Gastrocnemius medialis (tissue), 4 donors: ENCODE data around the gene EPB41L3. TPM values are rescaled to one million over a fixed set of nuclear protein-coding genes. Genes with fewer than 3 reads are reported as not detected.
A peak's percentile ranks its signal among the peaks of the same experiment; 100 is the strongest.
"Not testable (repeated sequence)": the region's sequence is repeated elsewhere in the genome, so short reads cannot be mapped to it uniquely, and the experiment has no call there.

Experiments
- ATAC-seq, 2 donors: fragments of 150-250 bp; one replicate each; pipeline ENCODE4 v1.9.1; 2016
- DNase-seq, 2 donors: peaks; one replicate each; pipeline ENCODE4 v3.0.0-alpha.2; 2019
- H3K27ac ChIP-seq, 4 donors: fragments of 200-600 bp; sonication (generic); 1 replicate in 1 of 4; 2 replicates in 3 of 4; pipeline ENCODE4 v1.5.1; 2016 to 2018; ENCODE audit warnings: mild to moderate bottlenecking in 2 of 4, moderate library complexity in 1 of 4
- H3K27me3 ChIP-seq, 3 donors: fragments of 200-600 bp; sonication (generic) in 2 of 3; 1 replicate in 1 of 3; 2 replicates in 2 of 3; pipeline versions ENCODE4 v1.5.1 to v1.6.0; 2016 to 2019; ENCODE audit warnings: mild to moderate bottlenecking in 1 of 3, moderate library complexity in 1 of 3
- H3K36me3 ChIP-seq, 2 donors: fragments of 200-600 bp; sonication (generic) in 1 of 2; one replicate each; pipeline ENCODE4 v1.5.1; 2017 to 2018
- H3K4me1 ChIP-seq, 2 donors: fragments of 200-600 bp; sonication (generic) in 1 of 2; one replicate each; pipeline ENCODE4 v1.5.1; 2016 to 2017; ENCODE audit warnings: mild to moderate bottlenecking in 2 of 2
- H3K4me3 ChIP-seq, 4 donors: fragments of 200-600 bp; sonication (generic) in 3 of 4; 1 replicate in 1 of 4; 2 replicates in 3 of 4; pipeline ENCODE4 v1.5.1; 2016 to 2019; ENCODE audit warnings: mild to moderate bottlenecking in 2 of 4
- H3K9me3 ChIP-seq, 3 donors: fragments of 200-600 bp; sonication (generic) in 2 of 3; 1 replicate in 1 of 3; 2 replicates in 2 of 3; pipeline ENCODE4 v1.5.1; 2016 to 2019
- POLR2A ChIP-seq, 2 donors: fragments of 450-650 bp; IDR thresholded peaks; one replicate each; pipeline ENCODE4 v1.6.1; 2017; ENCODE audit warnings: antibody characterized with exemption in 2 of 2, mild to moderate bottlenecking in 2 of 2, moderate library complexity in 2 of 2
- in situ Hi-C, 4 donors: fragments of 200-750 bp; cut with MboI; loops; one replicate each; pipeline versions ENCODE4 v1.15.0 to v1.8.0; 2017; ENCODE audit warnings: low sequenced_read_pairs in 4 of 4
- intact Hi-C: fragments of 100-400 bp; cut with DNase I; formaldehyde crosslinking; loops from one replicate; pipeline ENCODE4 v1.15.1; 2023; ENCODE audit warnings: low total_unique reads
- total RNA-seq, 4 donors: library from RNA; depleted of rRNA; stranded (reverse); fragments of >200 nt; gene quantifications; one replicate each; pipeline versions ENCODE4 v1.1.0 to v1.2.3, GENCODE V29; 2016
- TF ChIP-seq, protein P1 (sequence below), 5 experiments: fragments of 450-650 bp in 3 of 5; fragments of 200-600 bp in 2 of 5; sonication (generic) in 2 of 5; IDR thresholded peaks in 4 of 5; conservative IDR thresholded peaks in 1 of 5; 1 replicate in 4 of 5; 2 replicates in 1 of 5; pipeline ENCODE4 v1.5.1; 2016 to 2019; ENCODE audit warnings: antibody characterized with exemption in 5 of 5, mild to moderate bottlenecking in 3 of 5, moderate library complexity in 3 of 5

The EPB41L3 gene
- total RNA-seq, 4 donors from 2014 or later, result 9.2 to 24.4 (median 14.5) TPM

DNA sequence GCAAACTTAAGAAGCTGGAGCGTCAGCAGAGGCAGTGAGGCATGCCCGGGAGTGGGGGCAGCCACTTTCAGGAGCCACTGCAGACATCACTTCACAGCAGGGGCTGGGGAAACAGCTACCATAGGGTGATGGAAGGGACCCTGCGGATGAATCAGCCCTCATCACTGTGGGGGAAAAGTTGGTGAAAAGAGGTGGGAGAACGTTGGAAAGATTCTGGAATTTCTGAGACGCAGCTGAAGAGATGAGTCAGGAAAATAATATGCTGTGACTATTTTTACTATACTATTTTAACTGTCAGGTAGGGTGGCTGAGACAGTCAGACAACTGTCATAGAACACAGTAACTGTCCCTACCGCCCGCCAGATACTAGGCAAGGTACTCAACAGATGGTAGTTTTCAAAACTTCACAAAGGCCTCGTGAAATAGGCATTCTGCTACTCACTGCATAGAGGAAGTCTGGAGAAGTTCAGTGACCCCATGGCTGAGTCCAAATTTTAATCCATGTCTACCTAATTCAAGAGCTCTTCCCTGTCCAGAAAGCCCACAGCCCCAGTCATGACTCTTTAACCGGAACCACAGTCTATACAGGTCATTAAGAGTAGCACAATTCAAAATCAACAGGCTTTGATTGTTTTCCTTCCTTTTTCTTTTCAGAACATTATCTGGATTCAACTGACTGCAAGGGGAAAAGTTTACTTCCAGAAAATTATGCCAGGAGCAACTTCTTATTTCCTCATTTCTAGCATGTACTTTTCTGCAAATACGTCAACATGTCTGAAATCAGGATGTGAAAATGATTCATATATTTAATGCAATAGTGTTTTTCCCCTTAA, 39.3 kb upstream of the EPB41L3 start:
- in situ Hi-C loops (no loop called here), intact Hi-C loops (no loop called here)
- TF ChIP-seq, protein P1, sequence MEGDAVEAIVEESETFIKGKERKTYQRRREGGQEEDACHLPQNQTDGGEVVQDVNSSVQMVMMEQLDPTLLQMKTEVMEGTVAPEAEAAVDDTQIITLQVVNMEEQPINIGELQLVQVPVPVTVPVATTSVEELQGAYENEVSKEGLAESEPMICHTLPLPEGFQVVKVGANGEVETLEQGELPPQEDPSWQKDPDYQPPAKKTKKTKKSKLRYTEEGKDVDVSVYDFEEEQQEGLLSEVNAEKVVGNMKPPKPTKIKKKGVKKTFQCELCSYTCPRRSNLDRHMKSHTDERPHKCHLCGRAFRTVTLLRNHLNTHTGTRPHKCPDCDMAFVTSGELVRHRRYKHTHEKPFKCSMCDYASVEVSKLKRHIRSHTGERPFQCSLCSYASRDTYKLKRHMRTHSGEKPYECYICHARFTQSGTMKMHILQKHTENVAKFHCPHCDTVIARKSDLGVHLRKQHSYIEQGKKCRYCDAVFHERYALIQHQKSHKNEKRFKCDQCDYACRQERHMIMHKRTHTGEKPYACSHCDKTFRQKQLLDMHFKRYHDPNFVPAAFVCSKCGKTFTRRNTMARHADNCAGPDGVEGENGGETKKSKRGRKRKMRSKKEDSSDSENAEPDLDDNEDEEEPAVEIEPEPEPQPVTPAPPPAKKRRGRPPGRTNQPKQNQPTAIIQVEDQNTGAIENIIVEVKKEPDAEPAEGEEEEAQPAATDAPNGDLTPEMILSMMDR (IDR thresholded peaks at IDR 0.05 in 4 of 5, conservative IDR thresholded peaks at IDR 0.05 in 1 of 5), result no peak
- no peak for TF ChIP-seq POLR2A (IDR thresholded peaks at IDR 0.05)

DNA sequence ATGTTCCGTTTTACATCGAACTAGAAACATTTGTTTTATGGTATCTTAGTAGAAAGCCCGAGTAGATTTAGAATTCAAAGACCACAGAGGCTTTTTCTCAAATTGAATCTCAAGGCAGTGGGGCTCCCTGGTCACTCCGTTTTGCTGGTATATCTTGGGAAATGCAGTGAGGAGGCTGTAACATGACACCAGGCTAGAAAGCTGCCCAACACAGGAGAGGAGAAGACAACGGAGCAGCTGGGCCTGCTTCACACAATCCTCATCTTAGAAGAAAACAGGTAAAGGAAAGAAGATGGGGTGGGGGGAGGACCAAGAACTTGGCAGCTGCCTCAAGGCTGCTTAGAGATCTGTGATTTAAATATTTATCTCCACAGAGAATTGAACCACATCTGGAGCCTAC, 38.3 kb upstream of the EPB41L3 start:
- ATAC-seq, result no peak
- intact Hi-C loops, result no loop called here
- H3K27me3 ChIP-seq, result no peaks in the 10 kb centered on the region
- H3K36me3 ChIP-seq, result no peaks in the 10 kb centered on the region
- no peak overlapping the region for H3K27ac ChIP-seq
- no peak overlapping the region for H3K4me3 ChIP-seq
- H3K9me3 ChIP-seq, result no peaks in the 10 kb centered on the region
- DNase-seq, result no peak
- TF ChIP-seq, protein P1 (IDR thresholded peaks at IDR 0.05 in 4 of 5, conservative IDR thresholded peaks at IDR 0.05 in 1 of 5), result no peak
- no peak for TF ChIP-seq POLR2A (IDR thresholded peaks at IDR 0.05)
- in situ Hi-C loops, result no loop called here
- H3K4me1 ChIP-seq, result no peaks in the 10 kb centered on the region

More for the DNA sequence above, 39.3 kb upstream of the EPB41L3 start:
- H3K9me3 ChIP-seq, result no peaks in the 10 kb centered on the region
- H3K27ac ChIP-seq, result no peak overlapping the region
- ATAC-seq (peak; percentile 33 to 61), DNase-seq (peak in 1 of 2 donors; percentile 23)
- no peaks in the 10 kb centered on the region for H3K36me3 ChIP-seq
- H3K27me3 ChIP-seq, result no peaks in the 10 kb centered on the region
- H3K4me3 ChIP-seq, result no peak overlapping the region
- H3K4me1 ChIP-seq, result no peaks in the 10 kb centered on the region

DNA sequence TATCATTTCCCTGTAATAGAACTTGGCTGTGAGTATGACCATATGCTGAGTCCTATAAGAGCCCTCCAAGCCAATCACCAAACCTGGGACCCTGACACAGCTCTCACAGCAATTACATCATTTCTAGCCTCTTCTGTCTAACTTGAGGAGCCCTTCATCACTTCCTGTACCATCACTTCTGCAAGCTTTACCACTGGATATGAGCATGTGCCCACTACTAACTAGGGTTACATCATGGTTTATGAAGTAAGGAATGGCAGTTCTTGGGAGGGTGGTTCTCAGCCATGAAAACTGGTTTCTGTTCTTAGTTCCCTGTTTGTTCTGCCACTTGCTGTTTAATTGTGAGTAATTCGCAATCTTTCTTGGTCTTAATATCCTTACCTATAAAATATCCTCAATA, 31.0 kb upstream of the EPB41L3 start:
- in situ Hi-C loops, result no loop called here
- ATAC-seq, result no peak

DNA sequence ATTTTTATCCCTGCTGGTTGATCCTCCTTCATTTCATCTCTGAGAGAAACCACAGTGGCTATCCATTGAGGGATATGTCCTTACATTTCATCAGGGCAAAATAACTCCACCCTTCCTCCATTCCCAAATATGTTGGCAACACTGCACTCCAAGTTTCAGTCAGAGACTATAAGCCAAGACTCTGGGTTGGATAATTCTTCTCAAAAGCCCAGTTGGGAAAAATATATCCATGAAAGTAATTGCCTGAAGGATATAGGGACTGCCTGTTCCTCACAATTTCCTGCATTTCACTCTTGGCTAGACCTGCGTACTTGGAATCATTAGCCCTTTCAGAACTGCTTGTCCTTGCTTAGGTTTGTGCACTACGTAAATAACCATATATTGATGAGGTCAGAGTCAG, 27.9 kb upstream of the EPB41L3 start:
- Histone ChIP-seq H3K9me3 (no peaks in the 10 kb centered on the region), H3K4me3 (no peak overlapping the region), H3K27ac (no peak overlapping the region), H3K4me1 (no peaks in the 10 kb centered on the region), H3K27me3 (no peaks in the 10 kb centered on the region), H3K36me3 (no peaks in the 10 kb centered on the region)
- TF ChIP-seq POLR2A (IDR thresholded peaks at IDR 0.05), result no peak
- TF ChIP-seq, protein P1 (IDR thresholded peaks at IDR 0.05 in 4 of 5, conservative IDR thresholded peaks at IDR 0.05 in 1 of 5), result no peak
- intact Hi-C loops, result no loop called here
- in situ Hi-C loops, result no loop called here
- ATAC-seq (peak in 1 of 2 donors; percentile 16), DNase-seq (no peak)

More for the DNA sequence above, 31.0 kb upstream of the EPB41L3 start:
- no peak overlapping the region for H3K4me3 ChIP-seq
- no peak overlapping the region for H3K27ac ChIP-seq
- no peaks in the 10 kb centered on the region for H3K36me3 ChIP-seq
- intact Hi-C loops, result no loop called here
- no peak for DNase-seq
- no peaks in the 10 kb centered on the region for H3K27me3 ChIP-seq
- no peak for TF ChIP-seq POLR2A (IDR thresholded peaks at IDR 0.05)
- TF ChIP-seq, protein P1 (IDR thresholded peaks at IDR 0.05 in 4 of 5, conservative IDR thresholded peaks at IDR 0.05 in 1 of 5), result no peak
- H3K4me1 ChIP-seq, result no peaks in the 10 kb centered on the region
- H3K9me3 ChIP-seq, result no peaks in the 10 kb centered on the region

DNA sequence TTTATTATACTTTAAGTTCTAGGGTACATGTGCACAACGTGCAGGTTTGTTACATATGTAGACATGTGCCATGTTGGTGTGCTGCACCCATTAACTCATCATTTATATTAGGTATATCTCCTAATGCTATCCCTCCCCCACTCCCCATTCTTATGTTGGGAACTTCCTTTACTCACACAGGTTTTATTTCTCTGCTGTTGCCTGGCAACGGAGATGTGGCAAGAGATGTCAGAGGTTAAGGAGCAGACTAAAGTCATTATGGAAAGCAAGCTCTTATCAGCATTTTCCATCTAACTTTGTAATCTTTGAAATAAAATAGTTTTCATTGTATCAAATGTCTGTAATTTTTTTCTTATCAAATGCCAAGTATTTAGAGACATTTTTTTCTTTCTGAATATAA, 26.8 kb upstream of the EPB41L3 start:
- in situ Hi-C loops, H3K4me1 ChIP-seq, DNase-seq, ATAC-seq, H3K9me3 ChIP-seq, H3K36me3 ChIP-seq, H3K4me3 ChIP-seq, intact Hi-C loops, H3K27me3 ChIP-seq, H3K27ac ChIP-seq: not testable (repeated sequence)
